HG03095 (cell line): ENCODE results near the gene MSS51.

Source experiments
- ATAC-seq: cut with Tn5 transposase; IDR thresholded peaks from one replicate; pipeline ENCODE4 v1.9.1; 2021; ENCODE audit warnings: moderate library complexity; ENCODE audit not compliant: unreplicated experiment

Gene MSS51

GRCh38 chr10:73433538-73433867 lies at the start of gene MSS51:
MSS51 (minus strand) TSS chr10:73433561; CDS start chr10:73428284, 5,277 bp downstream.
- ATAC-seq, result no peak

- ATAC-seq, result no peak
Observed at GRCh38 chr10:73480158-73480557, 46.8 kb upstream of the MSS51 start.

GRCh38 chr10:73478636-73479035 lies 45.3 kb upstream of the MSS51 start:
- ATAC-seq, result no peak

GRCh38 chr10:73471226-73471625 lies 37.9 kb upstream of the MSS51 start:
- no peak for ATAC-seq

GRCh38 chr10:73469579-73469978 lies 36.2 kb upstream of the MSS51 start:
- ATAC-seq, result no peak

- no peak for ATAC-seq
Observed at GRCh38 chr10:73467206-73467605, 33.8 kb upstream of the MSS51 start.

- ATAC-seq, result no peak
Observed at GRCh38 chr10:73465978-73466726, 32.8 kb upstream of the MSS51 start.

GRCh38 chr10:73460897-73461296 lies 27.5 kb upstream of the MSS51 start:
- ATAC-seq, result no peak

GRCh38 chr10:73459683-73460314 lies 26.4 kb upstream of the MSS51 start:
- no peak for ATAC-seq

- no peak for ATAC-seq
Observed at GRCh38 chr10:73456187-73456890, 23.0 kb upstream of the MSS51 start.

GRCh38 chr10:73449113-73449512 lies 15.8 kb upstream of the MSS51 start:
- no peak for ATAC-seq

- no peak for ATAC-seq
Observed at GRCh38 chr10:73448384-73448783, 15.0 kb upstream of the MSS51 start.

GRCh38 chr10:73446926-73447325 lies 13.6 kb upstream of the MSS51 start:
- ATAC-seq, result no peak

GRCh38 chr10:73444457-73444856 lies 11.1 kb upstream of the MSS51 start:
- no peak for ATAC-seq

GRCh38 chr10:73439605-73440312 lies 6.4 kb upstream of the MSS51 start:
- ATAC-seq, result no peak

GRCh38 chr10:73439055-73439454 lies 5.7 kb upstream of the MSS51 start:
- no peak for ATAC-seq

- no peak for ATAC-seq
Observed at GRCh38 chr10:73432646-73433537, 469 bp downstream of the MSS51 start.

GRCh38 chr10:73426318-73426717 lies 7.0 kb downstream of the MSS51 start:
- no peak for ATAC-seq

- ATAC-seq, result no peak
Observed at GRCh38 chr10:73424478-73424877, 8.9 kb downstream of the MSS51 start.

- no peak for ATAC-seq
Observed at GRCh38 chr10:73423309-73423708, 10.1 kb downstream of the MSS51 start.
